COLO829 (cell line): ENCODE data around the gene MAP2K4.

ENCODE experiments used
- DNase-seq: peaks from one replicate; pipeline ENCODE4 v3.0.0; 2012; ENCODE audit warnings: low spot score

The MAP2K4 gene

DNA sequence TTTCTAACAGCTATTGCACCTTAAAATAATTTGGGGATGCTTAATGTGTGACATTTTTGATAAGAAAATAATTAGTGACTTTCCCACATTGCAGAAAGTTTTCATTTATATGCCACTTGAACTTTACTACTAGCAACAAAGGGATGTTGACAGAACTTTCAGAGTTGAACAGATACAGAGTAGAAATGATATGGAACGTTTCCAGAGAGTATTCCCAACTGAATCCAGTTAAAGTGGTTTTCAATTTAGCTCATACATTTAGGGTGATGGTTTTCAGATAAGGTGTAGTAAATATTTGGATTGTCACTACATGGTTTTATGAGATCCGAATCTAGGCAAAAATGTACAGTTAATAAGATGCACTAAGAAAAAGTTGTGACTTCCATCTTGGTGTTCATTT lies 17.3 kb downstream of the MAP2K4 start:
- no peak for DNase-seq

GRCh38 chr17:12040478-12040877 lies 19.8 kb downstream of the MAP2K4 start:
- DNase-seq, result no peak

- peak; percentile 64 for DNase-seq
Observed at GRCh38 chr17:12041312-12041711, 20.6 kb downstream of the MAP2K4 start.

GRCh38 chr17:12043702-12044101 lies 23.0 kb downstream of the MAP2K4 start:
- DNase-seq, result no peak

- DNase-seq, result no peak
Observed at GRCh38 chr17:12046786-12047185, 26.1 kb downstream of the MAP2K4 start.

GRCh38 chr17:12047681-12048376 lies 27.2 kb downstream of the MAP2K4 start:
- no peak for DNase-seq

GRCh38 chr17:12048843-12049473 lies 28.3 kb downstream of the MAP2K4 start:
- DNase-seq, result no peak

- DNase-seq, result no peak
Observed at GRCh38 chr17:12050646-12051225, 30.1 kb downstream of the MAP2K4 start.

GRCh38 chr17:12053552-12053951 lies 32.9 kb downstream of the MAP2K4 start:
- no peak for DNase-seq

DNA sequence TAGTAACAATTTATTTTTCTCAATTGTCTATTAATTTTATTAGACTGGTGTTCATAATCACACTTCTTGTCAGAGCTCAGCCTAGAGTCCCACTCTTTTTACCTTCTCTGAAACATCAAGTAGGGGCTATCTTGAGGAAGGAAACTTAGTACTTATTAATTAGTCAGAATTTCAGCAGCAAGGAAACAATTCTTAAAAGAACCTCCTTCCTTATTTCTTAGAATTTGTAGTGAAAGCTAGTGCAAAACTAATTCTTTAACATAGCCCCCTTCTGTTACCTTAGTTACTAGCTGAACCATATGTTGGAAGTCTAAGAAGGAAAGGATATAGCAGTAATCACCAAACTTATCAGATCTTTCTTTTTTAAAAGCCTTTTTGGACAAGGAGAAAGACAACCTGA lies 35.2 kb downstream of the MAP2K4 start:
- DNase-seq, result no peak

DNA sequence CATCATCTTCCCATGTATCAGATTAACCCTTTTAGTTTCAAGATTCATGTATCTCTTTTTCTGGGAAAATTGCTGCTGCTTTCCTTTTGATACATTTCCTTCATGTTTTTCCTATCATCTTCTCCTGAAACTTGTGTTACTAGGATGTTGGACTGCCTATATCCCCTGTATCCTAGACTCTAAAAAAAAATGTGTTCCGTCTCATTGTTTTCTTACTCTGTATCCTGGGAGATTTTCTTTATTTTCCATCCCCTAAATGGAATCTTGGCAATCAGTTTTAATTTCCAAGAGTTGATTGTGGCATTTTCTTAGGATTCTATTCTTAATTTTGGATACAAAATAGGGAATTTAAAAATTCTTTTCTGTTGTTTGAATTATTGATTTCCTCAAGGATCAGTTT lies 36.8 kb downstream of the MAP2K4 start:
- DNase-seq, result no peak

DNA sequence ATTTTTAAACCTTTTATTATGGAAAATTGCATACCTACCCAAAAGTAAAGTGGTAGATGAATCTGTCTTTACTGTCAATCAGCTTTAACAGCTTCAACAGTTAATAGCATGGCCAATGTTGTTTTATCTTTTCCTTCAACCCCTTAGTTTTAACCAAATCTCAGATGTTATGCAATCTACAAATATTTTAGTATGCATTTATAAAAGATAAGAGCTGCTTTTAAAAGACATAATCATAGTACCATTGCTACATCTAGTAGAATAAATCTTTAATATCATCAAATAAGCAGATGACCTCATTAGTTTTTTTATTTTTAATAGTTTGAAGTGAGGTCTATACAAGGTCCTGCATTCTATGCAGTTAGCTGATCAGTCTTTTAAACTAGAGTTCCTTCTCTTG lies 37.9 kb downstream of the MAP2K4 start:
- DNase-seq, result no peak

DNA sequence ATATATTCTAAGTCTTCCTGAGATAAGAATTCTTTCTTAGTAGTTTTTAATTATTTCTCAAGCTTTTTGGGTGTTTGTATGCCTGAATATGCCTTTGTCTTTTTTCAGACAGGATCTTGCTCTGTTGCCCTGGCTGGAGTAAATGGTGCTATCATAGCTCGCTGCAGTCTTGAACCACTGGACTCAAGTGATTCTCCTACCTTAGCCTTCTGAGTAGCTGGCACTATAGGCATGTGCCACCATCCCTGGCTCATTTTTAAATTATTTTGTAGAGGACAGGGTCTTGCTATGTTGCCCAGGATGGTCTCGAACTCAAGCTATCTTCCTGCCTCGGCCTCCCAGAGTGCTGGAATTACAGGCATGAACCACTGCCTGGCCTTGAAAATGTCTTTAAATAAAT lies 41.6 kb downstream of the MAP2K4 start:
- no peak for DNase-seq

DNA sequence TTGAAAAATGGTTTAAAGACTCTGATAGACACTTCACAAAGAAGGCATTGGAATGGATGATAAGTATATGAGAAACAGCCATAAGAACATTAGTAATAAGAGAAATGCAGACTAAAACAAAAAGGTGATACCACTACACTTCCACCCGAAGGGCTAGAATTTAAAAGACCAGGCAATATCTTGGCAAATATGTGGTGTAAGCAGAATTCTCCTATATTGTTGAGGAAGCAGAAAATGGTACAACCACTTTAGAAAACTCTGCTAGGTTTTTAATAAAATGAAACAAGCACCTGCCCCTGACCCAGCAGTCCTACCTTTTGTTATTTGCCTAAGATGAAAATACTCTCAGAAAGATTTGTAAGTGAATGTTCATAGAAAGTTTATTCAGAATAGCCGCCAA lies 43.7 kb downstream of the MAP2K4 start:
- no peak for DNase-seq

- no peak for DNase-seq
Observed at GRCh38 chr17:12067485-12067884, 46.8 kb downstream of the MAP2K4 start.

DNA sequence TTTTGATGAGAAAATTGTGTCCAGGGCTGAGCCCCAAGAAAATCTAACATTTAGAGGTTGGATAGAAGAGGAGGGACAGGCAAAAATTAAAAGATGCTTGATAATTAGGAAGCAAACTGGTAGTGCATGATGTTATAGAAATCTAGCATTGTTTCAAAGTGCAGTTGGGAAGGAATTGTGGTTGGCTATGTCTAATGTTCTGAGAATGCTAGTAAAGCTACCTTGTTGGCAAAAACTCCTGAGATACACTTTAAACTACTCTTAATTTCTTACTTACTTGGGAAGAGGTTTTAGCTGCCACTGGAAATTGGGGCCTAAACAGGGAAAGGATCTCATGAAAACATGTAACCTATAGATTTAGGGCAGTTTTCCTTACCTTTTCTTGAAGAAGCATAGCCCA lies 48.3 kb downstream of the MAP2K4 start:
- no peak for DNase-seq

- DNase-seq, result no peak
Observed at GRCh38 chr17:12070561-12070960, 49.9 kb downstream of the MAP2K4 start.

- DNase-seq, result no peak
Observed at GRCh38 chr17:12074346-12074745, 53.7 kb downstream of the MAP2K4 start.

- DNase-seq, result no peak
Observed at GRCh38 chr17:12077773-12078172, 57.1 kb downstream of the MAP2K4 start.

GRCh38 chr17:12078791-12079190 lies 58.1 kb downstream of the MAP2K4 start:
- DNase-seq, result no peak

GRCh38 chr17:12081720-12082119 lies 61.0 kb downstream of the MAP2K4 start:
- no peak for DNase-seq

DNA sequence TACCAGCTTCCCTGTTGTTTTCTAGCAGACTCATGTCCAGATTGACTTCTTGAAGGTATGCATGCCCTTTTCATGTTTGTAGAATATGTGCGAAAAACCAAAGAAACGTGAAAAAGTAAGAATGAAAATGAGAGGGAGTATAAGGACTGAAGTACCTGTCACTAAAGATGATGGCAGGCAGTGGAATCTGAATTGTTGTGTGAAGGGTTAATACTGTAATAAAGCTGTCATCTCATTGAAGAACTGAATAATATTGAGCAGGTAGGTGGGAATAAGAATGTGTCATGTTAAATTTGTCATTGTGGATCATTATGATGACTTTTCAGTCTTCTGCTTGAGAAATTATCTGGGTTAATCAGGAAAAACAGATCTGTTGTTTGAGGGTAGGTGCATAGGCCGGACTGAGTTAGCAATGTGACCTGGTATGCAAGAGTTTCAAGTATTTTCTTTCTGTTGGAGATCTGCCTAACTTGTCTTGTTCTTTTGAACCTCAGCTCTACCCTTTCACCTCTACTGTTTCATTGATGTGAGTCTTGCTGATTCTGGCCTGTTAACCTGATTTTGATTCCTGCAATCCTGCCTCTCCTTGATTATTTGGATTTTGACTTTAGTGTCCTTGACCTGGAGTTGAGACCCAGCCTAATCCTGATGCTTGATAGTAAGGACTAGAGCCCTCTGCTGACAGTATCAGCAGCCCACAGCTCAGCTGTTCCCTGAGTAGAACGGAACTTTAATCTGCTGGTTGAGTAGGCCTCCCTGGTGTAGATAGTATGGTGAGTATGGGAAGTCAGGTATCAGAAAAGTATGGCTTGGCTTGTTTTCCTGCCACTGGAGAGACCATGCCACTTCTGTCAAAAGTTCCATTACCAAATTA lies 64.6 kb downstream of the MAP2K4 start:
- no peak for DNase-seq

DNA sequence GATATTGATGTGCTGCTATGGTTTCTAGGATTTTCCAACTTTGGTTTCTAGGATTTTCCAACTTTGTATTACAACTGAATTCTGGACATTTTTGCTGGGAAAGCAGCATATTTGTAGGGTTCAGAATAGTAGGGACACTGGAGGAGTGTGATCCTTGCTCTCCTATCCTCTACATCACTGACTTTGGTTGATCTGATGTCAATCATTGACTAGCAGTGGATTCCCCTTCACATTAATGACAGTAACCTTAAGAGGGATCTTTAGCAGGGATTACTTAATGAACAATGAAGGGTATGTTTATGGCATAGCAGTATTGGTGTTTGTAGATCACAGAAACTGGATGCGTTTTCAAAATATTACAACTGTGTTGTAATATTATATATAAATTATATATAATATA lies 67.4 kb downstream of the MAP2K4 start:
- no peak for DNase-seq
